IPS DF 6.9 (cell line): ENCODE data around the gene NENF.

Source experiments
- DNase-seq: peaks from one replicate; pipeline ENCODE4 v3.0.0-alpha.2; 2013; ENCODE audit warnings: low read depth, low spot score
- H3K27ac ChIP-seq: one replicate; pipeline ENCODE4 v1.5.1; 2013; ENCODE audit warnings: low read length, control low read depth
- H3K27me3 ChIP-seq: 2 replicates; pipeline ENCODE4 v1.6.1; 2013; ENCODE audit warnings: mild to moderate bottlenecking, low read length; ENCODE audit not compliant: control insufficient read depth, insufficient read depth
- H3K36me3 ChIP-seq: 2 replicates; pipeline ENCODE4 v1.6.1; 2013; ENCODE audit warnings: low read length; ENCODE audit not compliant: control insufficient read depth, insufficient read depth
- H3K4me1 ChIP-seq: 2 replicates; pipeline ENCODE4 v1.6.1; 2013; ENCODE audit warnings: low read length; ENCODE audit not compliant: control insufficient read depth, insufficient read depth
- H3K4me3 ChIP-seq: 2 replicates; pipeline ENCODE4 v1.5.1; 2013; ENCODE audit warnings: mild to moderate bottlenecking, low read length
- H3K9me3 ChIP-seq: 2 replicates; pipeline ENCODE4 v1.6.1; 2013; ENCODE audit warnings: low read length, inconsistent platforms; ENCODE audit not compliant: control insufficient read depth, insufficient read depth
- WGBS: extraction: QIAGEN DNeasy Blood & Tissue Kit; methylation state at CpG from one replicate; pipeline ENCODE4 v1.1.7; 2013; ENCODE audit warnings: mixed read lengths, missing lambda C conversion rate; ENCODE audit not compliant: insufficient read length, insufficient coverage; 5-methylcytosine and 5-hydroxymethylcytosine counted together

Gene NENF

GRCh38 chr1:212410231-212410820 is 22.4 kb upstream of the NENF start:
- Histone ChIP-seq H3K27me3 (no peaks in the 10 kb centered on the region), H3K9me3 (no peaks in the 10 kb centered on the region), H3K36me3 (peaks cover 29% of the 10 kb centered on the region), H3K4me3 (no peak overlapping the region), H3K4me1 (peaks cover 3% of the 10 kb centered on the region; the same call in 1 of the 2 replicates), H3K27ac (no peak overlapping the region)
- WGBS: no CpG with 5 or more reads among the region's 8 CpGs
- DNase-seq: no peak

- H3K4me3 ChIP-seq: no peak overlapping the region
These were observed 20.3 kb upstream of the NENF start for GRCh38 chr1:212412374-212412773.

GRCh38 chr1:212413902-212414327 is 18.8 kb upstream of the NENF start:
- no peak overlapping the region for H3K27ac ChIP-seq
- DNase-seq: no peak

More at GRCh38 chr1:212412374-212412773, 20.3 kb upstream of the NENF start:
- peaks cover 6% of the 10 kb centered on the region; the same call in 1 of the 2 replicates for H3K4me1 ChIP-seq
- peaks cover 23% of the 10 kb centered on the region for H3K36me3 ChIP-seq
- no CpG with 5 or more reads among the region's 3 CpGs for WGBS
- DNase-seq: no peak
- no peaks in the 10 kb centered on the region for H3K27me3 ChIP-seq
- H3K27ac ChIP-seq: no peak overlapping the region
- H3K9me3 ChIP-seq: no peaks in the 10 kb centered on the region

GRCh38 chr1:212414328-212415106 is 18.2 kb upstream of the NENF start, which contains the start of gene PACC1:
TSS of gene PACC1 (minus strand) at chr1:212414886. CDS start at chr1:212414757, 129 bp downstream.
- no CpG with 5 or more reads among the region's 74 CpGs for WGBS
- H3K4me1 ChIP-seq: peaks cover 6% of the 10 kb centered on the region; the same call in 1 of the 2 replicates
- no peaks in the 10 kb centered on the region for H3K27me3 ChIP-seq
- no peak within 1 kb of the TSS for H3K27ac ChIP-seq
- H3K4me3 ChIP-seq: peak within 1 kb of the TSS; percentile 84
- H3K9me3 ChIP-seq: no peaks in the 10 kb centered on the region
- peaks cover 18% of the 10 kb centered on the region for H3K36me3 ChIP-seq
- peak; percentile 94 for DNase-seq

More at GRCh38 chr1:212413902-212414327, 18.8 kb upstream of the NENF start:
- H3K4me1 ChIP-seq: peaks cover 6% of the 10 kb centered on the region; the same call in 1 of the 2 replicates
- no peaks in the 10 kb centered on the region for H3K27me3 ChIP-seq
- WGBS: no CpG with 5 or more reads among the region's 21 CpGs
- H3K36me3 ChIP-seq: peaks cover 18% of the 10 kb centered on the region
- no peaks in the 10 kb centered on the region for H3K9me3 ChIP-seq
- peak overlapping the region; percentile 84; the same call in 1 of the 2 replicates for H3K4me3 ChIP-seq

GRCh38 chr1:212415107-212415841 is 17.4 kb upstream of the NENF start:
- WGBS: no CpG with 5 or more reads among the region's 13 CpGs
- Histone ChIP-seq H3K36me3 (peaks cover 11% of the 10 kb centered on the region), H3K27ac (no peak overlapping the region), H3K4me3 (no peak overlapping the region), H3K27me3 (no peaks in the 10 kb centered on the region), H3K9me3 (no peaks in the 10 kb centered on the region), H3K4me1 (peaks cover 6% of the 10 kb centered on the region; the same call in 1 of the 2 replicates)
- no peak for DNase-seq

GRCh38 chr1:212421165-212421564 is 11.6 kb upstream of the NENF start:
- Histone ChIP-seq H3K36me3 (no peaks in the 10 kb centered on the region), H3K4me3 (no peak overlapping the region), H3K4me1 (no peaks in the 10 kb centered on the region), H3K27me3 (no peaks in the 10 kb centered on the region), H3K9me3 (no peaks in the 10 kb centered on the region), H3K27ac (no peak overlapping the region)
- DNase-seq: no peak
- WGBS: no CpG with 5 or more reads among the region's 2 CpGs

GRCh38 chr1:212423879-212424278 is 8.8 kb upstream of the NENF start:
- Histone ChIP-seq H3K27ac (no peak overlapping the region), H3K9me3 (no peaks in the 10 kb centered on the region), H3K4me1 (no peaks in the 10 kb centered on the region), H3K27me3 (no peaks in the 10 kb centered on the region), H3K36me3 (no peaks in the 10 kb centered on the region), H3K4me3 (no peak overlapping the region)
- DNase-seq: no peak
- no CpG with 5 or more reads among the region's 3 CpGs for WGBS

- Histone ChIP-seq H3K4me1 (peaks cover 1% of the 10 kb centered on the region; the same call in 1 of the 2 replicates), H3K4me3 (no peak overlapping the region), H3K27me3 (0 out of 2 replicates have a peak, but pooled peaks cover 1% of the 10 kb centered on the region), H3K9me3 (no peaks in the 10 kb centered on the region), H3K36me3 (no peaks in the 10 kb centered on the region), H3K27ac (no peak overlapping the region)
- DNase-seq: no peak
- WGBS: no CpG with 5 or more reads among the region's 5 CpGs
These were observed 4.2 kb upstream of the NENF start for GRCh38 chr1:212428496-212428895.

- WGBS: no CpG with 5 or more reads among the region's 2 CpGs
- DNase-seq: no peak
- Histone ChIP-seq H3K4me1 (peaks cover 3% of the 10 kb centered on the region; the same call in 1 of the 2 replicates), H3K27me3 (0 out of 2 replicates have a peak, but pooled peaks cover 1% of the 10 kb centered on the region), H3K27ac (no peak overlapping the region), H3K36me3 (no peaks in the 10 kb centered on the region), H3K9me3 (no peaks in the 10 kb centered on the region), H3K4me3 (no peak overlapping the region)
These were observed 2.3 kb upstream of the NENF start for GRCh38 chr1:212430416-212430815.

- WGBS: no CpG with 5 or more reads among the region's 3 CpGs
- DNase-seq: no peak
- Histone ChIP-seq H3K4me1 (peaks cover 3% of the 10 kb centered on the region; the same call in 1 of the 2 replicates), H3K4me3 (no peak overlapping the region), H3K27me3 (0 out of 2 replicates have a peak, but pooled peaks cover 1% of the 10 kb centered on the region), H3K27ac (no peak overlapping the region), H3K36me3 (no peaks in the 10 kb centered on the region), H3K9me3 (no peaks in the 10 kb centered on the region)
These were observed 1.7 kb upstream of the NENF start for GRCh38 chr1:212430955-212431394.
